Panc1 (cell line): ENCODE results near the gene PLCB4.

ENCODE experiments used
- POLR2AphosphoS5 ChIP-seq: IDR thresholded peaks from 2 replicates; pipeline ENCODE4 v1.6.1; 2012; ENCODE audit warnings: mild to moderate bottlenecking, low read depth, low read length, moderate library complexity
- SIN3A ChIP-seq: IDR thresholded peaks from 2 replicates; pipeline ENCODE4 v1.6.1; 2012; ENCODE audit warnings: low read depth, mild to moderate bottlenecking, low read length, moderate library complexity, borderline replicate concordance; ENCODE audit not compliant: insufficient read depth
- TCF7L2 ChIP-seq: IDR thresholded peaks from 2 replicates; pipeline ENCODE4 v1.6.1; 2011; ENCODE audit warnings: mild to moderate bottlenecking, low read depth, low read length, inconsistent platforms
- TF ChIP-seq, protein P1 (sequence below): fragments of 450-650 bp; IDR thresholded peaks from 2 replicates; pipeline ENCODE4 v1.5.1; 2017; ENCODE audit warnings: mild to moderate bottlenecking

DNA sequence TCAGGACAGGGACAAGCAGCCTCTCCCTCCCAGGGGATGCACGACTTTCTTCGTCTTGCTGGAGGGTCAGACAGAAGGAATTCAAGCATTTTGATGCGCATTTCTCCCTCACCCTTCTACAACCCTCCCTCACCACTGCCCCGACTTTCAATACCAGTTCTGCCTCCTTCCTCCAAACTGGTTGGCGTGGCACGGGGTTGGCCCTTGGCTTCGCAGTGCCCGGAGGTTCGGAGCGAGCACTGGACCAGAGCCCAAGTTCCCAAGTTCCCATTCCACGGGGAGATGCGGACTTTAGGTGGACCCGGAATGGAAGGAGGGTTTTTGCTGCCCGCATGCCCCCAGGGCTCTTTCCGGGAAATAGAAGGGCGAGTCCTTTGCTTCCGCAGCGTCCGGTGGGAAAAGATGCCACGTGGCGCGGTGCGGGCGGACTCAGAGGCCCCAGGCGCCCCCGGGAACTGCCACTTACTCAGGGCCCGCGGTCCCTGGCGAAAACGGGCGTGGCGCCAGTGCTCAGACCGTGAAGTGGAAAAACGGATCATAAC lies 437.5 kb downstream of the PLCB4 start:
- TF ChIP-seq, protein P1, sequence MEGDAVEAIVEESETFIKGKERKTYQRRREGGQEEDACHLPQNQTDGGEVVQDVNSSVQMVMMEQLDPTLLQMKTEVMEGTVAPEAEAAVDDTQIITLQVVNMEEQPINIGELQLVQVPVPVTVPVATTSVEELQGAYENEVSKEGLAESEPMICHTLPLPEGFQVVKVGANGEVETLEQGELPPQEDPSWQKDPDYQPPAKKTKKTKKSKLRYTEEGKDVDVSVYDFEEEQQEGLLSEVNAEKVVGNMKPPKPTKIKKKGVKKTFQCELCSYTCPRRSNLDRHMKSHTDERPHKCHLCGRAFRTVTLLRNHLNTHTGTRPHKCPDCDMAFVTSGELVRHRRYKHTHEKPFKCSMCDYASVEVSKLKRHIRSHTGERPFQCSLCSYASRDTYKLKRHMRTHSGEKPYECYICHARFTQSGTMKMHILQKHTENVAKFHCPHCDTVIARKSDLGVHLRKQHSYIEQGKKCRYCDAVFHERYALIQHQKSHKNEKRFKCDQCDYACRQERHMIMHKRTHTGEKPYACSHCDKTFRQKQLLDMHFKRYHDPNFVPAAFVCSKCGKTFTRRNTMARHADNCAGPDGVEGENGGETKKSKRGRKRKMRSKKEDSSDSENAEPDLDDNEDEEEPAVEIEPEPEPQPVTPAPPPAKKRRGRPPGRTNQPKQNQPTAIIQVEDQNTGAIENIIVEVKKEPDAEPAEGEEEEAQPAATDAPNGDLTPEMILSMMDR = no peak
- TF ChIP-seq POLR2AphosphoS5 (no peak), TCF7L2 (no peak), SIN3A (no peak)
